ENCODE results near the gene SEMA4B.
"Not testable (repeated sequence)": the region's sequence is repeated elsewhere in the genome, so short reads cannot be mapped to it uniquely, and the experiment has no call there.

The SEMA4B gene

DNA sequence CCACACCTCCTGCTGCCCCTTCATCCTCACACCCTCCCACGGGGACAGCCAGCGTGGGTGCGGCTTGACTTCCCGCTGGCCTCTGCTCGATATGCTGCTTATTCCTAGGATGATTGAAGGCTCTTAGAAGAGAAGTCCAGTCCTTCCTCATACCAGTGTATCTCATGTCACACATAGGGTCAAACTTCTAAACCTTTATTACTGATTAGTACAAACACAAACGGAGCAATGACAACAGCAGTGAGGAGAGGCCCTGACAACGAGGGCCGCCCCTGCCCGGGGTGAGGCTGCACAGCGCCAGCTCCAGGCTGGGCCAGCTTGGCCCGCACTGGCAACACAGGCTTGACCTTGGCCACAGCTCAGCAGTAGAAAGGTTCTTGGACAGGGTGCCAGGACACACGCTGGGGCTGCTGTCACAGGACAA lies 29.0 kb downstream of the SEMA4B start:
- no peak for DNase-seq

DNA sequence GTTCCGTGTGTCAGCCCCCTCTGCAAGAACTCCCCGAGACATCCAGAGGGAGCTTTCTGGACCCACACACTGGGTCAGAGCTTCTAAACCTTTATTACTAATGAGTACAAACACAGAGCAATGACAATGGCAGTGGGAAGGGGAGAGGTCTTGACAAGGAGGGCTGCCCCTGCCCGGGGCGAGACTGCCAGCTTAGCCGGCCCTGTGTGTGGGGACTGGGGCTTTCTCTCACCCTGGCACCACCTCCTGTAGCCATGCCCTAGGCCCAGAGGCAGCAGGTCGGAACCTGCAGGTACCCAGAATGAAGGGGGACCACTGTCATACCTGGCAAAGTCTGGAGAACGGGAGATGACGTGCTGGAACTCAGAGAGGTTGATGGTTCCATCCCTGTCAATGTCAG lies 29.5 kb downstream of the SEMA4B start:
- no peak for DNase-seq

DNA sequence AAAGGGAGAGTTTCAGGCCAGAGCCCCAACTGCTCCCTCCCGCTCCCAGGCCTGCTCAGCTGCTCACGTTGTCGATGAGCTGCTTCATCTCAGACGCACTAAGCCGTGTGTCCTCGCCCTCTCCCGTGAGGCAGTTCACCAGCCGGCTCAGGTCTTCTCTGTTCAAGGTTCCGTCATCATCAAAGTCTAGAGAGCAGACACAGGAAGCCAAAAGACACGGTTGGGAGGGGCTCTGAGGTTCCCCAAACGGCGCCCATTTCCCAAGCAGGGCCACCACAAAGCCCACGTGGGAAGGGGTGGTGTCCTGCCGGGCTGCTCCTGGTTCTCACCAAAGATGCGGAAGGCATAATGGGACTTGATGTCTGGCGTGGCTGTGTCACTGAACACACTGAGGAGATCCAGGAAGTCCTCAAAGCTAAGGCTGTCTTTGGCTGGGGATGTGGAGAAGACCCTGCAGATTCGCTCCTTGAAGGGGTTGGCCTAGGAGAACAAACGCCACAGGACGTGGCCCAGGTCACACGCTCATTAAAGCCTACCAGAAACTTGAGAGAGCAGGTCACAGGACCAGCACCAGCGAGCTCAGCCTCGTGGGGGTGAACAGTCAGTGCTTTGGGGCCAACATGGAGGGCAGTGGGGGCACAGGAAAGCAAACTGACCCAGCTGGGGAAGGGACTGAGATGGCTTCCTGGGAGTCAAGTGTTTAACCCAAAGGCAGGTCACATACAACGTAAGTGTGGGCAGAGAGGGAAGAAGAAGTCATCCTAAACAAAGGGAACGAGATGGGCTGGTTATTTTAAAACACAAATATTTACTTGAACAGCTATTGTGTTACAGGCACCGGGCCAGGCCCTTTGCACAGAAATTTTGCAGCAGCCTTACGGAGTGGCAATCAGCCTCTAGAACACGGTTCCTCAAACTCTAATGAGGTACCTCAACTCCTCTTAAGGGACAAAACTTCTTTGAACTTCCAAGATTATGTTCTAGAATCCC lies 30.2 kb downstream of the SEMA4B start:
- DNase-seq = peak; percentile 35

DNA sequence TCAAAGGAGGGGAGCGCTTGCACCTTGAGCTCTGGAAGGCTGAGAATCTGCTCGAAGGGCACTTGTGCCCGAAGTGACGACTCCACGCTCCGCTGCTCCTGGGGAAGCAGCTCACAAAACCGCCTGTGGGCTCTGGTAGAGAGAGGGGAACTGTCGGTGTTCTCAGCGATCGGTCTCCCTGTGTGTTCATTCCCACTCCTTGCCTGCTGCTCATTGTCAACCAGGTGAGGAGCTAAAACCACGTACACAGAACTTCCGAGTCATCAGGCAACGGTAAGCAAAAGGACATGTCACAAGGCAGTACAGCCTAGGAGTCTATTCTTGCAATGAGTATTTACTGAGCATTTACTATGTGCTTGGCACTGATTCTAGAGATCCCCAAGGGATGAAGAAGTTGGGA lies 31.1 kb downstream of the SEMA4B start:
- DNase-seq = no peak

DNA sequence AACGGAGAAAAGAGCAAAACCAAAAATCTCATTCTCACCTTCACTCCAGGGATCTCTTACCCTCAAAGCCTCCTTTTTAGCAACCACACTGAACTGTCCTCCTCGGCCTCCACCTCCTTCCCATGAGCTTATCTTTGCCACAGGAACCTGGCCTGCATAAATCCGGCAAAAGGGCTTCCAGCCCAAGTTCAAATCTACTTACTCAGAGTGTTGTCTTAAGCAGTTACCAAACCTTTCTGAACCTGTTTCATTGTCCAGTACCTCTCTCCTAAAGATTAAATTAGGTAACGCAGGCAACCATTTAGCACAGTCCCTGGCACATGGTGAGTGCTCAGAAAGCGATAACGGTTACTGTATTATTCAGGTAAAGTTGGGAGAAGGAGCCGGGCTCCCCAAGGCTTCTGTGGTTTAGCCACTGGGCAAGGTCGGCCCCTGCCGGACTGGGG lies 31.8 kb downstream of the SEMA4B start:
- DNase-seq = no peak

DNA sequence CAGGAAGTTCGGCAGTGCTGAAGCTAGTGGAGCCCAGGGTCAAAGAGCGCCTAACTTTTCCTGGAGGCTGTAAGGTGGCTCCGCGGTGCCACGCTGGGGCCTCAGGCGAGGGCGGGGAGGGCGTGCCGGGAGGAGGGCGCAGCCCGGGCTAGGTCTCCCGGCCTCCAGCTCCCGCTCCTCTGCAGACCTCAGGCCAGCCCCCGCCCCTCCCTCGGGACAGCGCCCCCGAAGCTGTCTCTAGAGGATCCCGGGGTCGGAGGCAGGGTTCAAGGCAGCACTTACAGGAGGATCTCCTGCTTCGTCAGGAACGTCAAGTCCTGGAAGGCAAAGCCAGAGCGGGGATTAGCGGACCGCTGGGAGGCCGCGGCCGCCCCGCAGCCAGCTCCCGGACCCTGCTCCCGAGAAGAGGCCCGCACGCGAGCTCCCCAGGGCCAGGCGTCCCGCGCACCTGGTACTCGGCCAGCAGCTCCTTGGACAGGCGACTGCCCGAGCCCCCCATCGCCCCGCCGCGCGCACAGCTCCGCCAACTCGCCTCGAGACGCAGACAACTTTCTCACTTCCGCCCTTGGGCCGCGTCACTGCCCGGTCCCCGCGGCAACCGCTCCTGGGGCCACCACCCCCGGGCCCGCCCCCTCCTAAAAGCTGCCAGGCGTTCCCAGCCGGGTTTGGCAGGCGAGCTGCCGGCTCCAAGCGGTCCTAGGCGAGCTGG lies 32.4 kb downstream of the SEMA4B start, which contains the start of gene CIB1:
CIB1 (minus strand) TSS at position 555 of the 709 bp plus-strand sequence; CDS start at position 499, 56 bp downstream.
- DNase-seq = peak; percentile 22

DNA sequence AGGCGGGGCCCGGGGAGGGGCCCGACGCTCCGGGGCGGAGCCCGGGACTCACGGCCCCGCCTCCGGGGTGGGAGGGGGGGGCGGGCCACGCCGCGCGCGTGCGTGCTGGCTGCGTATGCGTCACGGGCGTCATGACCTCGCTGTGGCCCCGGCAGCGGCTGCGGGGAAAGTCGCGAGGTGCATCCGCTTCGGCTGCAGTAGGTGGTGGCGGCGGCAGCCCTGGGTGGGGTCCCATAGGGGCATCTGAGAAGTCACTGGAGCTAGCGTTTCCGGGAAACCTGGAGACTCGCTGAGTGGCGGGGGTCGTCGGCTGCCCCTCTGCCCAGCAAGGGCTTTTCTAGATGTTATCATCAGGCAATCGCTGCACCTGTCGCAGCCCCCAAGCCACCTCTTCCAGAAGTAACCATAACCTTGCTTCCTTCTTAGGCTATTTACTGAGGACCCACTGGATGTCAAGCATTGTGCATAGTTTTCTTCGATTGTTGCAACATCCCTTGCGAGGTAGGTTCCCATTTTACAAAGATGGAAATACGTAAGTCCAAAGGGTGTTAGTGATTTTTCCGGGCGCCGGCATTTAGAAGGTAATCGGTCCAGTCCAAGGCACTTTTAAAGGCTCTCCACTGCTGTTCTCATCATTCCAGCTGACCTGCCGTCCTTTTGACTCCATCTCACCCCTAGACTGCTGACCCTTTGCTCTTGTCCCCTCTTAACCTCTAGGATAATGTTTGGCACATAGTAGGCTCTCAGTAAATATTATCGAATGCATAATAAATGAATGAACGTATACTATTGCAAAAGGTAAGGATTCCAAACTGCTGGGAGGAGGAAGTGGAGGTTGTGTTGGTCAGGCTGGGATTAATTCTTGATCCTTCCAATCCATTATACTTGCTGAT lies 33.2 kb downstream of the SEMA4B start, which contains the start of gene GDPGP1:
GDPGP1 (plus strand) TSS at position 114 of the 893 bp plus-strand sequence. CDS start 6,700 bp downstream, outside the sequence.
- DNase-seq = no peak

DNA sequence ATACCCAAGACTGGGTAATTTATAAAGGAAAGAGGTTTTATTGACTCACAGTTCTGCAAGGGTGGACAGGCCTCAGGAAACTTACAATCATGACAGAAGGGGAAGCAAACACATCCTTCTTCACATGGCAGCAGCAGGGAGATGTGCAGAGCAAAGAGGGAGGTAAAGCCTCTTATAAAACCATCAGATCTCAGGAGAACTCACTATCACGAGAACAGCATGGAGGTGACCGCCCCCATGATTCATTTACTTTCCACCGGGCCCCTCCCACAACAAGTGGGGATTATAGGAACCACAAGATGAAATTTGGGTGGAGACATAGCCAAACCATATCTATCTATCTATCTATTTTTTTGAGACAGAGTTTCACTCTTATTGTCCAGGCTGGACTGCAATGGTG lies 38.2 kb downstream of the SEMA4B start:
- no peak for DNase-seq

DNA sequence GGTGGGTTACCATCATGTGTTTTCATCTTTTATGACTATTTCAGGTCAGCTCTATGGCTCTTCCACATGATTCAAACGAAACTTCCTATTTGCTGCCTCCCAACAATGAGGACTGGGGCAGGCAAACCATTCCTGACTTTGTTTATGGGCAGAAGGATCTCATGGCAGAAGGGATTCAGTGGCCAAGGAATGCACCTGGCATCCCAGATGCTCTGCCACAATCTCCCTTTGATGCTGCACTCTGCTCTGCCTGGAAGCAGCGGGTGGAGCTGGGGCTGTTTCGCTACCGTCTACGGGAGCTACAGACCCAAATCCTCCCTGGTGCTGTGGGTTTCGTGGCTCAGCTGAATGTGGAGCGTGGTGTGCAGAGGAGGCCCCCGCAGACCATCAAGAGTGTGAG lies 39.7 kb downstream of the SEMA4B start:
- DNase-seq = no peak

DNA sequence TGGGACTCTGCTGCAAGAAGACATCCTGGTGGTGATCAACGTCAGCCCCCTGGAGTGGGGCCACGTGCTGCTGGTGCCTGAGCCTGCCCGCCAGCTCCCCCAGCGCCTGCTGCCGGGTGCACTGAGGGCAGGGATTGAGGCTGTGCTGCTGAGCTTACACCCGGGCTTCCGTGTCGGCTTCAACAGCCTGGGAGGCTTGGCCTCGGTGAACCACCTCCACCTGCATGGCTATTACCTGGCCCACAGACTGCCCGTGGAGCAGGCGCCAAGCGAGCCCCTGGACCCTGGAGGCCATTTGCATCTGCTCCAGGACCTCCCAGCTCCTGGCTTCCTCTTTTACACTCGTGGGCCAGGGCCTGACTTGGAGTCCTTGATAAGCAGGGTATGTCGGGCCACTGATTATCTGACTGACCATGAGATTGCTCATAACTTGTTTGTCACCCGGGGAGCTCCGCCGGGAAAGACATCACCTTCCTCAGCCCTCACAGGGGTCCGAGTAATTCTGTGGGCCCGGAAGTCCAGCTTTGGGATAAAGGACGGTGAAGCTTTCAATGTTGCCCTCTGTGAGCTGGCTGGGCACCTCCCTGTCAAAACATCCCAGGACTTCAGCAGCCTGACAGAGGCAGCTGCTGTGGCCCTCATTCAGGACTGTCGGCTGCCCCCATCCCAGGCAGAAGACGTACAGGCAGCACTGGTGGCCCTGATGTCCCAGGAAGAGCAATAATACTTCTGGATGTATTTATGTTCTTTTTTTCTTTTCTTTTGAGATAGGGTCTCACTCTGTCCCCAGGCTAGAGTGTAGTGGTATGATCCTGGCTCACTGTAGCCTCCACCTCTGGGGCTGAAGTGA lies 40.4 kb downstream of the SEMA4B start:
- no peak for DNase-seq

DNA sequence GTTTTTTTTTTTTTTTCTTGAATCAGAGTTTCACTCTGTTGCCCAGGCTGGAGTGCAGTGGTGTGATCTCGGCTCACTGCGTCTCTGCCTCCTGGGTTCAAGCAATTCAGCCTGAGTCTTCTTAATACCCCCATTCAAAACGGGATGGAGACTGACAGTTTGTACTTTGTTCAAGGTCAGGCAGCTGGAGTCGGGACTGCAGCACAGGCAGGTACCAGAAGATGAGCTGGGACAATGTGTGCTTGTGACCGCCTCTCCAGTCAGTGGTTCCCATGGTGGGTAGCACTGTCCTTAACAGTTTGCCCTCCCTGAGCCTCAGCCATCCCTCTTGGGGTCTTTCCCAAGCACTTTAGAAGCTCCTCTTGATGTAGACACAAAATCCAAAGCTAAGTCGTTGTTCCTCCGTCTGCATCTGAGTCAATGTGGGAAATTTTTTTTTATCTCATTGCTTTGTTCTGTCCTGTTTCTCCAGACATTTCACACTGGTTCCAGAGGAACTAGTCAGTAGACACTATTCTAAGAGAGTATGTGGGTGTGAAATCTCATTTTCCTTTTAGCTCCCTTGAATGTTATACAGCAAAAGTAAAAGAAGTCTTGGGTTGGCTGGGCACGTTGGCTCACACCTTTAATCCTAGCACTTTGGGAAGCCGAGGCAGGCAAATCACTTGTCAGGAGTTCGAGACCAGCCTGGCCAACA lies 43.0 kb downstream of the SEMA4B start:
- no peak for DNase-seq

DNA sequence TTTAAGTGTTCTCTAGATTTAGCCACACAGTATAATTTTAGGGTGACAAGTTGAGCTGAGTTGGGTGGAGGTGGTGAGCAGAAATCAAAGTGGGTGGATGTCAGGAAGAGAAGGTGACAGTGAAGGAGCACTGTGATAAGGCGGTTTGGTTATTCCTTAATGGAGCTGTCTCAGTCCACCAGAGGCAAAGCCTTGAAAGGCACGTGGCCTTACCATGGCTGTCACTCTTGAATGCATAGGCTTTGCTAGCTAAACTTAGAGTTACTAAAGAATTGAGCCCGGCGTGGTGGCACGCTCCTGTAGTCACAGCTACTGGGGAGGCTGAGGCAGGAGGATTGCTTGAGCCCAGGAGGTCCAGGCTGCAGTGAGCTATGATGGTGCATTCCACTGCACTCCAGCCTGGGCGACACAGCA lies 47.7 kb downstream of the SEMA4B start:
- DNase-seq = no peak

DNA sequence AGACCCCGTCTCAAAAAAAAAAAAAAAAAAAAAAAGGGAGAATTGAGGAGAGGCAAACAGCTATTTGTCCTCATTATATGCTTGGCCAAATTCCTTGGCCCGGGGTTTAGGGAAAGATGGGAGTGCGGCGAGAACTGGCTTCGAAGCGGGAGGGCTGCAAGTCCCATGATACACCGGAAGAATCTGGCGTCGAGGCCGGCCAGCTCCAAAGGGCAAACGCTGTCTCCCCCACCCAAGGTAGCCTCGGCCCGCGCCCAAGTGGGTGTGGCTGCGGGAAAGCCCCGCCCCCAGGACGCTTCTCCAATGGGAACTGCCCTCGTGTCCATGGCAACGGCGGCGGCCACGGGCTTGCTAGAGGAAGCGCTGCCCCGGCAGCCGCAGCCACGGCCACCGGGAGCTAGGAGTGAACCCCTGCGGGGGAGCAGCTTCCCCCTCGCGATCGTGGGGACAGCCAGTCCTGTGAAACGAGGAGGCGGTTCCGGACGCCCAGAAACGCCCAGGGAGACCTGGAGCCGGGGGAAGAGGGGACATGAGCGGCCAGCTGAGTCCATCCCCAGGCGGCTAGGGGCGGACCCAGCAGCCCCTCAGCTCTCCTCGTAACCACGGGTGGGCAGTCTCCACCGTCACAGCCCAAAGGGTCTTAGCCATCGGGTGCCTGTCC lies 48.2 kb downstream of the SEMA4B start, which contains the start of gene TTLL13:
TTLL13 (plus strand) TSS at position 354 of the 661 bp plus-strand sequence. CDS start 1,075 bp downstream, outside the sequence.
- peak; percentile 39 for DNase-seq

DNA sequence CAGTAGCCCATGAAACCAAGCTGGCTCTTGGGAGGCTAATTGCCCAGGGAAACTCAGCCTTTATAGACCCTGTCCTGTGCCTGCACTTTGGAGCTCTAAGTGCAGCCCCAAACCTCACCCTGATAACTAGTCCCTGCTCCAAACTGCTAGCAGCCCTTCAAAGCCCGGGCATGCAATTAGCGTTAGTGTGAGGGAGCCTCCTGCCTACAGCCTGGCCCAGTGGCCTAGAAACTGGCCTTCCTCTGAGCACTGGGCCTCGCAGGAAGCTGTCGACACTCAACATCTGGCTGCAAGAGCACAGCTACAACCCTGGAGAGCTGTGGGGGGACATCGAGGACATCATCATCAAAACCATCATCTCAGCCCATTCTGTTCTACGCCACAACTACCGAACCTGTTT lies 56.6 kb downstream of the SEMA4B start:
- DNase-seq = no peak

DNA sequence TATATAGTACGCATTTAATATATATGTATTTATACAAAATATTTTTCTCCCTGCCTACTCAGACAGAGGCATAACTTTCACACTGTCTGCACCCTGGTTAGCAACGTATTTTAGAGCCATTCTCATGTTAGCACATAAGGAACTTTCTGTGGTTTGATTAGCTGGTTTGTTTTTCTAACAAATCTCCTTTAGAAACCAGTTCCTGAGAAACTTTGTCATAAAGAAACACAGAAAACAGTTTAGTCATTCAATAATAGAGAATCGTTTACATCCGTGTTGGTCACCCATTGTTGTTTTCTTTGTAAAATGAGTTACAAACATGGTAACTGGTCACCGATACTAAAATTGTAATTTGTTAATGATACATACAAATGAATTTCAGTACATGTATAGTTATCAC lies 58.4 kb downstream of the SEMA4B start:
- DNase-seq = no peak

DNA sequence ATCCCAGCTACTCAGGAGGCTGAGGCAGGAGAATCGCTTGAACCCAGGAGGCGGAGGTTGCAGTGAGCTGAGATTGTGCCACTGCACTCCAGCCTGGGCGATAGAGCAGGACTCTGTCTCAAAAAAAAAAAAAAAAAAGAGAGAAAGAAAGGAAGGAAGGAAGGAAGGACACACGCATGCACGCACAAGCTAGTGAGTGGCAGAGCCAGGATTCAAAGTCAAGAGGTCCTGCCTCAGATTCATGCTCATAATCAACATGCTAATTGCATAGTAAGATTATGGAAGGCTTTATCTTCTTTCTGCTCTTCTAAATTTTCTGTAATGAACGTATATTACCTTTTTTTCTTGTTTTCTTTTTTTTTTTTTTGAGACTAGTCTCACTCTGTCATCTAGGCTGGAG lies 59.6 kb downstream of the SEMA4B start:
- DNase-seq = not testable (repeated sequence)

DNA sequence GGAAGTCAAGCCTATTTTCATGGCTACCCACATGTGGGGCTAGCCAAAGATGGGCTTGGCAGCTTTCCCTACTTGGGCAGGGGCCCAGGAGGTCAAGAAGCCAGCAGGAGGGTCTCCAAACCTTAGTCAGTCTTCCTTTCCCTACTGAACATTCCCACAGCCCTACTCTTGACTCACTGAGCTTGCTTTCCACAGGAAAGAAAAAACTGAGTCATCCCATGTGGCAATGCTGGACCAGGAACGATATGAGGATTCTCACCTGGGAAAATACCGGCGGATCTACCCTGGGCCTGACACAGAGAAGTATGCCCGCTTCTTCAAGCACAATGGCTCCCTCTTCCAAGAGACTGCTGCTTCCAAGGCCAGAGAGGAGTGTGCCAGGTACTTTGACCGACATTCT lies 60.7 kb downstream of the SEMA4B start:
- no peak for DNase-seq

DNA sequence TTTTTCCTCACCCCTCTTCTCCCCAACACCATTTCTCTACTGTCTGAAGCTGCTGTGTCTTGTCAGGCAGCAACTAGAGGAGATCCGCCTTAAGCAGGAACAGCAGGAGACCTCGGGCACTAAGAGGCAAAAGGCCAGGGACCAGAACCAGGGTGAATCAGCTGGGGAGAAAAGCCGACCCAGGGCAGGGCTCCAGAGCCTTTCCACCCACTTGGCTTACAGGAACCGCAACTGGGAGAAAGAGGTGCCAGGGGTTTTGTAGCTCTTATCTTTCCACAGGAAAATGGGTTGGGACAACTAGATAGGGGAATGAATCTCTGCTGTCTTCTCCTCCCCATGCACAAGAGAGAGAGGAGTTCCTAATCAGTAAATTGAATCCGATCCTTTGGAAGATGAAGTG lies 61.3 kb downstream of the SEMA4B start:
- DNase-seq = no peak

DNA sequence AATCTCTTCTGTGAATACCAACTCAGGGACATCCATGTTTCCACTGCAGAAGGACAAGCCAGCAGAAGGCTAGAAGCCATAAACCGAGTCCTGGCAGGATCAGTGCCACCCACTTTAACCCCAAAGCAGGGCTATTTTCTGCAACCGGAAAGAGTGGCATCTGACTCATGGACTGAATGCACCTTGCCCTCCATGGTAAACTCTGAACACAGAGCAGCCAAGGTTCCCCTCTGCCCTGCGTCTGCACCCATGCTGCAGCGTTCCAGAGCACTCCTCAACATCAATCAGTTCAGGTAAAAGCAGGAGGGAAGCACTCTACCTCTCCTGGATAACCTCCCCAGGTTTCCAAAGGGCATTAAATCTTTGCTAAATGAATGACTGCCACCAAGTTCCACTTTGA lies 63.5 kb downstream of the SEMA4B start:
- DNase-seq = no peak
